HepG2 (cell line): ENCODE data around the gene GON7.

Experiments used
- PREB ChIP-seq: sonication (generic); formaldehyde crosslinking; IDR thresholded peaks from 2 replicates; pipeline ENCODE4 v1.4.0; 2020; ENCODE audit warnings: missing genetic modification reagents
- ZNF616 ChIP-seq: sonication (generic); formaldehyde crosslinking; IDR thresholded peaks from 2 replicates; pipeline ENCODE4 v1.5.0; 2020; ENCODE audit warnings: low read depth, mild to moderate bottlenecking, missing genetic modification reagents
- TF ChIP-seq, protein P1 (sequence below): sonication (generic); formaldehyde crosslinking; IDR thresholded peaks from 2 replicates; pipeline ENCODE4 v1.5.0; 2020; ENCODE audit warnings: mild to moderate bottlenecking, missing genetic modification reagents, borderline replicate concordance
- TF ChIP-seq, protein P2 (sequence below): IDR thresholded peaks from 2 replicates; pipeline ENCODE4 v1.6.1; 2012; ENCODE audit warnings: low read depth, low read length, improper control_type of control experiment
- TF ChIP-seq, protein P3 (sequence below), 2 experiments: IDR thresholded peaks; 2 replicates each; pipeline ENCODE4 v1.6.1; 2011 to 2012; ENCODE audit warnings: low read length in 2 of 2, borderline replicate concordance in 1 of 2, low read depth in 1 of 2, mild to moderate bottlenecking in 1 of 2, moderate library complexity in 1 of 2

DNA sequence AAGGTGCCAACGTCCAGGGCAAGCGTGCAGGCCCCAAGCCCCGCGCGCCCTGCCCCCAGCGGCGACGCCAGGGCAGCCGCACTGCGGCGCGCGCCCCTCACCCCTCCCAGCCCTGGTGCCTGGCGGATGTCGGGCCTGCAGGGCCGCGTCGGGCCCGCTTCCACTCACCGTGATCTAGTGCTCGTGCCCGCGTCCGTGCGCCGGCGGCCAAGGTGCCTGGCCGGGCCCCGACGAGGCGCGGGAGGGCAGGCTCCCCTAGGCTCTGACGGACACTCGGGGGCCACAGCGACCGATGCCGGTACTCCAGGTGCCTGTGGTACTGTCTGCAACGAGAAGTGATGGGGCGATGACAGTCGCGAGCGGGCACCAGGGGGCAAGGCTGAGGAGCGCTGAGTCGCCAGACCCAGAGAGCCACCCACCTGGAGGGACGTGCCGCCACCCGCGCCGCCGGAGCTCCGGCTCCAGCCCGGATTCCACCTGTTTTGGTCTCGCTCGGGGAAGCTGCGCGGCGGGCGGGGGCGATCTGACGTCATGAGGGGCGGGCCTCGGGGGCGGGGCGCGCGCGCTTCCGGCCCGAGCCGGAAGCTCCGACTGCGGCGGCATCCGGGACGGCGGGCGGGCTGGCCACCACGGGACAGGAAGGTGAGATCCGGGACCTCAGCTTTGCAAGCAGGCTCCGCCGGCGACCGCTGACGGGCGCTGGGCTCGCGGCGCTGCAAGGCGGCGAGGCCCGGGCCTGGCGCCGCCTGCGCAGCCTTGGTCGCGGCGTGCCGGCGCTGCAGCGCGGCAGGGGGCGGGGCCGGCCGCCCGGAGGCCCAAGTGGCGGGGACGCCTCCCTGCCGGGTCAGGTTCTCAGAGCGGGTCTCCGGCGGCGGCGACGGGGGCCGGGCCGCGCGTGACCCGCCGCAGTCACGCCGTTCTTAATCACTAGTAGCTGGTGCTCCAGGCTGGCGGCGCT, 22.2 kb downstream of the GON7 start, which contains the start of the genes LYSET and MOAP1:
- no peak for TF ChIP-seq ZNF616
- TF ChIP-seq, protein P1, sequence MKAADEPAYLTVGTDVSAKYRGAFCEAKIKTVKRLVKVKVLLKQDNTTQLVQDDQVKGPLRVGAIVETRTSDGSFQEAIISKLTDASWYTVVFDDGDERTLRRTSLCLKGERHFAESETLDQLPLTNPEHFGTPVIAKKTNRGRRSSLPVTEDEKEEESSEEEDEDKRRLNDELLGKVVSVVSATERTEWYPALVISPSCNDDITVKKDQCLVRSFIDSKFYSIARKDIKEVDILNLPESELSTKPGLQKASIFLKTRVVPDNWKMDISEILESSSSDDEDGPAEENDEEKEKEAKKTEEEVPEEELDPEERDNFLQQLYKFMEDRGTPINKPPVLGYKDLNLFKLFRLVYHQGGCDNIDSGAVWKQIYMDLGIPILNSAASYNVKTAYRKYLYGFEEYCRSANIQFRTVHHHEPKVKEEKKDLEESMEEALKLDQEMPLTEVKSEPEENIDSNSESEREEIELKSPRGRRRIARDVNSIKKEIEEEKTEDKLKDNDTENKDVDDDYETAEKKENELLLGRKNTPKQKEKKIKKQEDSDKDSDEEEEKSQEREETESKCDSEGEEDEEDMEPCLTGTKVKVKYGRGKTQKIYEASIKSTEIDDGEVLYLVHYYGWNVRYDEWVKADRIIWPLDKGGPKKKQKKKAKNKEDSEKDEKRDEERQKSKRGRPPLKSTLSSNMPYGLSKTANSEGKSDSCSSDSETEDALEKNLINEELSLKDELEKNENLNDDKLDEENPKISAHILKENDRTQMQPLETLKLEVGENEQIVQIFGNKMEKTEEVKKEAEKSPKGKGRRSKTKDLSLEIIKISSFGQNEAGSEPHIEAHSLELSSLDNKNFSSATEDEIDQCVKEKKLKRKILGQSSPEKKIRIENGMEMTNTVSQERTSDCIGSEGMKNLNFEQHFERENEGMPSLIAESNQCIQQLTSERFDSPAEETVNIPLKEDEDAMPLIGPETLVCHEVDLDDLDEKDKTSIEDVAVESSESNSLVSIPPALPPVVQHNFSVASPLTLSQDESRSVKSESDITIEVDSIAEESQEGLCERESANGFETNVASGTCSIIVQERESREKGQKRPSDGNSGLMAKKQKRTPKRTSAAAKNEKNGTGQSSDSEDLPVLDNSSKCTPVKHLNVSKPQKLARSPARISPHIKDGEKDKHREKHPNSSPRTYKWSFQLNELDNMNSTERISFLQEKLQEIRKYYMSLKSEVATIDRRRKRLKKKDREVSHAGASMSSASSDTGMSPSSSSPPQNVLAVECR (CRISPR knock-in tag): peak; percentile 87
- TF ChIP-seq, protein P2, sequence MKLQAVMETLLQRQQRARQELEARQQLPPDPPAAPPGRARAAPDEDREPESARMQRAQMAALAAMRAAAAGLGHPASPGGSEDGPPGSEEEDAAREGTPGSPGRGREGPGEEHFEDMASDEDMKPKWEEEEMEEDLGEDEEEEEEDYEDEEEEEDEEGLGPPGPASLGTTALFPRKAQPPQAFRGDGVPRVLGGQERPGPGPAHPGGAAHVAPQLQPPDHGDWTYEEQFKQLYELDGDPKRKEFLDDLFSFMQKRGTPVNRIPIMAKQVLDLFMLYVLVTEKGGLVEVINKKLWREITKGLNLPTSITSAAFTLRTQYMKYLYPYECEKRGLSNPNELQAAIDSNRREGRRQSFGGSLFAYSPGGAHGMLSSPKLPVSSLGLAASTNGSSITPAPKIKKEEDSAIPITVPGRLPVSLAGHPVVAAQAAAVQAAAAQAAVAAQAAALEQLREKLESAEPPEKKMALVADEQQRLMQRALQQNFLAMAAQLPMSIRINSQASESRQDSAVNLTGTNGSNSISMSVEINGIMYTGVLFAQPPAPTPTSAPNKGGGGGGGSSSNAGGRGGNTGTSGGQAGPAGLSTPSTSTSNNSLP: no peak
- TF ChIP-seq PREB (CRISPR knock-in tag): no peak
- TF ChIP-seq, protein P3, sequence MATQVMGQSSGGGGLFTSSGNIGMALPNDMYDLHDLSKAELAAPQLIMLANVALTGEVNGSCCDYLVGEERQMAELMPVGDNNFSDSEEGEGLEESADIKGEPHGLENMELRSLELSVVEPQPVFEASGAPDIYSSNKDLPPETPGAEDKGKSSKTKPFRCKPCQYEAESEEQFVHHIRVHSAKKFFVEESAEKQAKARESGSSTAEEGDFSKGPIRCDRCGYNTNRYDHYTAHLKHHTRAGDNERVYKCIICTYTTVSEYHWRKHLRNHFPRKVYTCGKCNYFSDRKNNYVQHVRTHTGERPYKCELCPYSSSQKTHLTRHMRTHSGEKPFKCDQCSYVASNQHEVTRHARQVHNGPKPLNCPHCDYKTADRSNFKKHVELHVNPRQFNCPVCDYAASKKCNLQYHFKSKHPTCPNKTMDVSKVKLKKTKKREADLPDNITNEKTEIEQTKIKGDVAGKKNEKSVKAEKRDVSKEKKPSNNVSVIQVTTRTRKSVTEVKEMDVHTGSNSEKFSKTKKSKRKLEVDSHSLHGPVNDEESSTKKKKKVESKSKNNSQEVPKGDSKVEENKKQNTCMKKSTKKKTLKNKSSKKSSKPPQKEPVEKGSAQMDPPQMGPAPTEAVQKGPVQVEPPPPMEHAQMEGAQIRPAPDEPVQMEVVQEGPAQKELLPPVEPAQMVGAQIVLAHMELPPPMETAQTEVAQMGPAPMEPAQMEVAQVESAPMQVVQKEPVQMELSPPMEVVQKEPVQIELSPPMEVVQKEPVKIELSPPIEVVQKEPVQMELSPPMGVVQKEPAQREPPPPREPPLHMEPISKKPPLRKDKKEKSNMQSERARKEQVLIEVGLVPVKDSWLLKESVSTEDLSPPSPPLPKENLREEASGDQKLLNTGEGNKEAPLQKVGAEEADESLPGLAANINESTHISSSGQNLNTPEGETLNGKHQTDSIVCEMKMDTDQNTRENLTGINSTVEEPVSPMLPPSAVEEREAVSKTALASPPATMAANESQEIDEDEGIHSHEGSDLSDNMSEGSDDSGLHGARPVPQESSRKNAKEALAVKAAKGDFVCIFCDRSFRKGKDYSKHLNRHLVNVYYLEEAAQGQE (IDR thresholded peaks at IDR 0.05; ENCODE audit: borderline replicate concordance in 1 of 2, low read depth in 1 of 2, low read length in 2 of 2): no peak
